Adrenal gland (tissue), 12 donors: ENCODE results near the gene HACD3. TPM values are rescaled to one million over a fixed set of nuclear protein-coding genes. Genes with fewer than 3 reads are reported as not detected.

ENCODE experiments used
- DNase-seq, 7 donors: peaks; one replicate each; pipeline ENCODE4 v3.0.0-alpha.2; 2019 to 2020
- H3K27ac ChIP-seq, 5 donors: fragments of 200-600 bp; sonication (generic) in 4 of 5; 1 replicate in 3 of 5; 2 replicates in 2 of 5; pipeline versions ENCODE4 v1.5.1 to v1.8.0; 2016 to 2020; ENCODE audit warnings: mild to moderate bottlenecking in 1 of 5
- H3K27me3 ChIP-seq: fragments of 200-600 bp; 2 replicates; pipeline ENCODE4 v1.8.0; 2021
- H3K36me3 ChIP-seq, 2 donors: fragments of 200-600 bp; replicated peaks in 1 of 2; 1 replicate in 1 of 2; 2 replicates in 1 of 2; pipeline versions ENCODE4 v1.5.1 to v1.8.0; 2018 to 2022
- H3K4me1 ChIP-seq, 2 donors: fragments of 200-600 bp; replicated peaks in 1 of 2; 1 replicate in 1 of 2; 2 replicates in 1 of 2; pipeline versions ENCODE4 v1.5.1 to v1.8.0; 2018 to 2021
- H3K4me3 ChIP-seq, 4 donors: fragments of 200-600 bp; sonication (generic) in 3 of 4; one replicate each; pipeline ENCODE4 v1.5.1; 2016 to 2018
- H3K9me3 ChIP-seq, 3 donors: fragments of 200-600 bp; sonication (generic) in 1 of 3; replicated peaks in 1 of 3; 1 replicate in 2 of 3; 2 replicates in 1 of 3; pipeline versions ENCODE4 v1.5.1 to v1.8.0; 2016 to 2021
- POLR2A ChIP-seq, 2 donors: fragments of 450-650 bp; IDR thresholded peaks; one replicate each; pipeline ENCODE4 v1.6.1; 2017; ENCODE audit warnings: antibody characterized with exemption in 2 of 2, mild to moderate bottlenecking in 2 of 2, moderate library complexity in 1 of 2
- WGBS, 4 donors: extraction: QIAGEN DNeasy Blood & Tissue Kit in 2 of 4; methylation state at CpG; one replicate each; pipeline versions ENCODE4 v1.1.5 to v1.1.7; 2013 to 2017; 5-methylcytosine and 5-hydroxymethylcytosine counted together
- intact Hi-C, 2 donors: fragments of 100-400 bp; cut with DNase I; formaldehyde crosslinking; loops; one replicate each; pipeline versions ENCODE4 v1.14.1 to v1.15.0; 2022 to 2023
- polyA plus RNA-seq, 3 donors: library from polyadenylated mRNA; stranded (reverse); fragments of 200-250 nt in 2 of 3; fragments of 350-450 nt in 1 of 3; fragmentation: Illumina TruSeq in 1 of 3; extraction: RNeasy Lipid Tissue Mini Kit (QIAGEN cat#74804) in 1 of 3; gene quantifications; one replicate each; pipeline ENCODE4 v1.2.3, GENCODE V29; 2013 to 2014
- small RNA-seq, 2 donors: library from RNA; depleted of rRNA; stranded (forward); fragments of <200 nt; gene quantifications; one replicate each; pipeline ENCODE3, GENCODE V24; 2016
- total RNA-seq, 9 donors: library from RNA; depleted of rRNA in 4 of 9; stranded (reverse); fragments of >200 nt in 4 of 9; fragments of 120-200 nt in 1 of 9; fragmentation: NEBNext Ultra II Directional in 1 of 9; extraction: Animal tissue kit (Norgen Biotek cat#: 25700) in 1 of 9; gene quantifications; one replicate each; pipeline versions ENCODE4 v1.1.0 to v1.2.4, GENCODE V29; 2013 to 2023
- TF ChIP-seq, protein P1 (sequence below), 6 experiments: fragments of 450-650 bp in 4 of 6; fragments of 200-600 bp in 2 of 6; sonication (generic) in 1 of 6; IDR thresholded peaks; 1 replicate in 5 of 6; 2 replicates in 1 of 6; pipeline versions ENCODE4 v1.5.1 to v1.8.0; 2016 to 2021; ENCODE audit warnings: antibody characterized with exemption in 6 of 6, mild to moderate bottlenecking in 2 of 6, moderate library complexity in 1 of 6
- donor health status: healthy with polysubstance abuse.
- donor health status: Bipolar disorder and iron deficiency.
- donor health status: DM: yes; HTN: yes; CAD: no.
- donor health status: DM: no; HTN: no; CAD: no.
- donor health status: DM: no; HTN: no; CAD: no.
- donor health status: DM: yes; HTN: yes; CAD: no.

Gene HACD3
- total and polyA plus RNA-seq, 12 donors: 13.8 to 284 (median 119) TPM

DNA sequence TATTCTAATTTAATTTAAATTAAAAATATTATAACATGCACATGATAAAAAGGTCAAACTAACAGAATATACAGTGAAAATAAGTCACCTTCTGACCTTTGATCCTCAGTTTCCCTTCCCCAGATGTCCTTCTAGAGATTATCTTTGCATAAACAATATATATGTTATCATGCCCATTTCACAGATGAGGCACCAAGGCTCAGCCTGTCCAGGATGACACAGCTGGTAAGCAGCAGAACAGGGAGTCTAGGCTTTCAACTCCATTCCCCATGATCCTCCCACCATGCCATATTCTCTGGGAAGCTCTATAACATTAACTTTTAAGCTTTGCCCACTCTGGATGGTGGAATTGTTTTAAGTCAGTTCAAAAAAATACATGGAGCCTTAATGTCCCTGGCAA is 92.8 kb downstream of the HACD3 start:
- Histone ChIP-seq H3K4me3 (no peak overlapping the region), H3K4me1 (no peaks in the 10 kb centered on the region), H3K27me3 (no peaks in the 10 kb centered on the region), H3K9me3 (no peaks in the 10 kb centered on the region), H3K27ac (no peak overlapping the region), H3K36me3 (no peaks in the 10 kb centered on the region)
- no peak for TF ChIP-seq POLR2A (IDR thresholded peaks at IDR 0.05)
- TF ChIP-seq, protein P1, sequence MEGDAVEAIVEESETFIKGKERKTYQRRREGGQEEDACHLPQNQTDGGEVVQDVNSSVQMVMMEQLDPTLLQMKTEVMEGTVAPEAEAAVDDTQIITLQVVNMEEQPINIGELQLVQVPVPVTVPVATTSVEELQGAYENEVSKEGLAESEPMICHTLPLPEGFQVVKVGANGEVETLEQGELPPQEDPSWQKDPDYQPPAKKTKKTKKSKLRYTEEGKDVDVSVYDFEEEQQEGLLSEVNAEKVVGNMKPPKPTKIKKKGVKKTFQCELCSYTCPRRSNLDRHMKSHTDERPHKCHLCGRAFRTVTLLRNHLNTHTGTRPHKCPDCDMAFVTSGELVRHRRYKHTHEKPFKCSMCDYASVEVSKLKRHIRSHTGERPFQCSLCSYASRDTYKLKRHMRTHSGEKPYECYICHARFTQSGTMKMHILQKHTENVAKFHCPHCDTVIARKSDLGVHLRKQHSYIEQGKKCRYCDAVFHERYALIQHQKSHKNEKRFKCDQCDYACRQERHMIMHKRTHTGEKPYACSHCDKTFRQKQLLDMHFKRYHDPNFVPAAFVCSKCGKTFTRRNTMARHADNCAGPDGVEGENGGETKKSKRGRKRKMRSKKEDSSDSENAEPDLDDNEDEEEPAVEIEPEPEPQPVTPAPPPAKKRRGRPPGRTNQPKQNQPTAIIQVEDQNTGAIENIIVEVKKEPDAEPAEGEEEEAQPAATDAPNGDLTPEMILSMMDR (IDR thresholded peaks at IDR 0.05): no peak
- DNase-seq: no peak
- intact Hi-C loops: no loop called here

DNA sequence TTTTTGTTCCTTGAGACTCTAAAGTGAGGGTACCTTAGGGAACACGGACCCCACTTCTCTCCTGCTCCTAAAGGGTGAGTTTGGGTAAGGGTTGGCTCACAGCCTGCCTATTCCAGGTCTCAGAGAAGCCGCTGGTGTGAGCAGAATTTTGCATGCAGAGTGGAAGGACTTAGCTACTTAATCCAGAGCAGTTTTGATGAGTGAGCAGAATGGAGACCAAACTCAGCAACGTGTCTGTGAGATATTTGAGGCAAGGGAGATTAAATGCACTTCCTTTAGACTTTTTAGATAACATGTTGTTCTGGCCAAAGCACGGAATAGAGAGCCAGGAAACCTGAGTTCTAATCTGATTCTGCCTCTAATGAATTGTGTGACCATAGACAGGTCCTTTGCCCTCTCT is 96.6 kb downstream of the HACD3 start:
- H3K27me3 ChIP-seq: no peaks in the 10 kb centered on the region
- DNase-seq: no peak
- TF ChIP-seq POLR2A (IDR thresholded peaks at IDR 0.05): no peak
- TF ChIP-seq, protein P1 (IDR thresholded peaks at IDR 0.05): no peak
- intact Hi-C loops: no loop called here
- H3K9me3 ChIP-seq: no peaks in the 10 kb centered on the region
- WGBS, 4 donors: 79 to 82% (median 81%) methylated on average over 4 of the region's 4 CpGs
- peaks cover 0 to 4% of the 10 kb centered on the region in 2 donors for H3K4me1 ChIP-seq
- no peak overlapping the region for H3K4me3 ChIP-seq
- no peaks in the 10 kb centered on the region for H3K36me3 ChIP-seq
- no peak overlapping the region for H3K27ac ChIP-seq

Small RNA genes lying within 50 kb of the gene (small RNA-seq; reads per million reads assigned to genes)
- 0 reads per million in 2 donors for gene RF00019
- 0 reads per million in 2 donors for gene RNU6-19P

Other genes with a start within 250 kb of the HACD3 start
- 10 to 100 TPM in 8 of 9 donors, 1 to 10 TPM in 1; 9.9 to 18.1 (median 15.0) TPM for gene PARP16, start 243.6 kb upstream of the HACD3 start, total RNA-seq
- gene PARP16, start 243.6 kb upstream of the HACD3 start, polyA plus RNA-seq: 10 to 100 TPM in 1 of 3 donors, 1 to 10 TPM in 2; 7.8 to 15.3 (median 8.6) TPM
- gene RNU5A-1, start 234.4 kb upstream of the HACD3 start, total RNA-seq: 100 to 1,000 TPM in 1 of 9 donors, not detected in 8; 428 TPM
- gene RNU5A-1, start 234.4 kb upstream of the HACD3 start, polyA plus RNA-seq: not detected
- gene RNU5B-1, start 225.8 kb upstream of the HACD3 start, total RNA-seq: 1,000 to 10,000 TPM in 1 of 9 donors, 10 to 100 TPM in 2, not detected in 6; 27.3 to 1,349 (median 29.8) TPM
- gene RNU5B-1, start 225.8 kb upstream of the HACD3 start, polyA plus RNA-seq: not detected
- gene IGDCC3, start 152.5 kb upstream of the HACD3 start, total RNA-seq: under 1 TPM in 3 of 9 donors, not detected in 6; 0.27 to 0.39 (median 0.29) TPM
- under 1 TPM in 2 of 3 donors, not detected in 1; 0.13 to 0.32 TPM for gene IGDCC3, start 152.5 kb upstream of the HACD3 start, polyA plus RNA-seq
- gene IGDCC4, start 107.5 kb upstream of the HACD3 start, total RNA-seq: 10 to 100 TPM in 7 of 9 donors, 1 to 10 TPM in 2; 4.7 to 27.2 (median 13.8) TPM
- gene IGDCC4, start 107.5 kb upstream of the HACD3 start, polyA plus RNA-seq: 10 to 100 TPM in 2 of 3 donors, 1 to 10 TPM in 1; 8.6 to 24.3 (median 11.4) TPM
- gene DPP8, start 12.8 kb upstream of the HACD3 start, total RNA-seq: 100 to 1,000 TPM in 1 of 9 donors, 10 to 100 TPM in 8; 31.7 to 101 (median 42.4) TPM
- gene DPP8, start 12.8 kb upstream of the HACD3 start, polyA plus RNA-seq: 10 to 100 TPM in 2 of 3 donors, 1 to 10 TPM in 1; 5.7 to 26.8 (median 13.3) TPM
- gene INTS14, start 80.7 kb downstream of the HACD3 start, total RNA-seq: 10 to 100 TPM; 23.7 to 64.6 (median 34.9) TPM
- gene INTS14, start 80.7 kb downstream of the HACD3 start, polyA plus RNA-seq: 10 to 100 TPM; 16.4 to 37.4 (median 21.6) TPM
- gene SLC24A1, start 91.5 kb downstream of the HACD3 start, total RNA-seq: 10 to 100 TPM in 3 of 9 donors, 1 to 10 TPM in 6; 5.5 to 15.8 (median 9.0) TPM
- gene SLC24A1, start 91.5 kb downstream of the HACD3 start, polyA plus RNA-seq: 1 to 10 TPM; 3.3 to 8.1 (median 8.1) TPM